ENCODE measurements around the gene FRA10AC1. TPM values are rescaled to one million over a fixed set of nuclear protein-coding genes. Genes with fewer than 3 reads are reported as not detected.

The FRA10AC1 gene
- polyA plus RNA-seq, 2 of the 4 experiments (the other 2 are of a cell fraction), result 11.1 to 20.5 TPM

DNA sequence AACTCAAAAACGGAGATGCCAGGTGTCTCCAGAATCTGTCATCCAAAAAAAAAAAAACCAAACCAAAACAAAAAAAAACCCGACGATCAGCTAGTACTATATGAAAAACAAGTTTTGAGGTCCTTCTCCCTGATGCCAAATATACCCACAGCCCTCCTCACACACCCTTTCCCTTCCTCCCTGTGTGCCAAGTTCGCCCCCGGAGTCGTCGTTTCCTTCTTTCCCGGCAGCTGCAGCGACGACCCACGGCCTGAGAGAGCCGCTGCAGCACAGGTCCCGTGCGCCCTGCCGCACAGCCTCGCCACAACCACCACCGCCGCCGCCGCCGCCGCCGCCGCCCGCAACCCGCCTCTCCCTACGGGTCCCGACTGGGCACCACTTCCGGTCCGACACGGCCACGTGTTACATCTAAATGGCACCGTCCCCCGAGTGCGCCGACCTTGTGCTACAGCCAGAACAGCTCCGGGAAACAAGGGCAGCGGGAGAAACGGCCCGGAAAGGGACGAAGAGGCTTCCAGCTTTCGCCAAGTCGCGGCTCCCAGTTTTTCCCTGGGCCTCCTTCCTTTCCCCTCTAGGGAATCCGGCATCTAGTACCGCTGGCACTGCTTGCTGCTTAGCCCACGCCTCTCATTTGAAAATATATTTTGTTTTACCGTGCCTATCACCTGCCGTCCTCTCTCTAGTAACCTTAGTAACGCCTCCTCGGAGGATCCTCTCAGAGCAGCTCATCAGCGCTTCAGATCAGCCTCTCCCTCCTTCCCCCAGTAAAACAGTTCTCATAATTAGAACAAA is at the start of gene FRA10AC1 (continued):
- TF ChIP-seq HDAC2 (IDR thresholded peaks at IDR 0.05) (no peak; the same call in 1 of the 2 replicates), POLR2AphosphoS2 (conservative IDR thresholded peaks at IDR 0.05; ENCODE audit: low read length) (no peak), SREBF2 (IDR thresholded peaks at IDR 0.05) (no peak), CBX2 (IDR thresholded peaks at IDR 0.05; ENCODE audit: borderline replicate concordance, low read depth) (no peak), RARB (CRISPR knock-in tag; IDR thresholded peaks at IDR 0.05) (no peak), HOXA7 (CRISPR knock-in tag; IDR thresholded peaks at IDR 0.05) (no peak), ESRRA (IDR thresholded peaks at IDR 0.05; ENCODE audit: borderline replicate concordance, low read length) (peak; percentile 69; the same call in 1 of the 2 replicates), KDM1A (IDR thresholded peaks at IDR 0.05; ENCODE audit: low read depth) (no peak), FOXS1 (CRISPR knock-in tag; IDR thresholded peaks at IDR 0.05) (peak; percentile 80; the same call in 1 of the 2 replicates), TFCP2L1 (CRISPR knock-in tag; IDR thresholded peaks at IDR 0.05) (no peak; the same call in 1 of the 2 replicates), PHF8 (IDR thresholded peaks at IDR 0.05; ENCODE audit: borderline replicate concordance, low read depth) (peak; percentile 36), EHF (CRISPR knock-in tag; IDR thresholded peaks at IDR 0.05) (no peak), HOXB5 (CRISPR knock-in tag; IDR thresholded peaks at IDR 0.05) (no peak), TP53 (CRISPR knock-in tag; IDR thresholded peaks at IDR 0.05) (no peak), CBX8 (IDR thresholded peaks at IDR 0.05) (no peak), CEBPB (IDR thresholded peaks at IDR 0.05) (peak in 1 of 2 experiments; percentile 62; a peak in 1 of 4 replicates), KDM5A (IDR thresholded peaks at IDR 0.05) (peak; percentile 78), EP300 (IDR thresholded peaks at IDR 0.05) (no peak), NFE2L2 (conservative IDR thresholded peaks at IDR 0.05; ENCODE audit: low read length) (no peak), ZNF302 (CRISPR knock-in tag; IDR thresholded peaks at IDR 0.05) (no peak), RNF2 (IDR thresholded peaks at IDR 0.05; ENCODE audit: borderline replicate concordance, low read depth) (no peak), RCOR1 (IDR thresholded peaks at IDR 0.05; ENCODE audit: low read depth, low read length) (no peak), ZC3H11A (IDR thresholded peaks at IDR 0.05) (no peak), POLR2A (IDR thresholded peaks at IDR 0.05; ENCODE audit: low read length) (peak; percentile 61), ZFP36 (IDR thresholded peaks at IDR 0.05; ENCODE audit: borderline replicate concordance, partially characterized antibody) (no peak)
- TF ChIP-seq, protein P1, sequence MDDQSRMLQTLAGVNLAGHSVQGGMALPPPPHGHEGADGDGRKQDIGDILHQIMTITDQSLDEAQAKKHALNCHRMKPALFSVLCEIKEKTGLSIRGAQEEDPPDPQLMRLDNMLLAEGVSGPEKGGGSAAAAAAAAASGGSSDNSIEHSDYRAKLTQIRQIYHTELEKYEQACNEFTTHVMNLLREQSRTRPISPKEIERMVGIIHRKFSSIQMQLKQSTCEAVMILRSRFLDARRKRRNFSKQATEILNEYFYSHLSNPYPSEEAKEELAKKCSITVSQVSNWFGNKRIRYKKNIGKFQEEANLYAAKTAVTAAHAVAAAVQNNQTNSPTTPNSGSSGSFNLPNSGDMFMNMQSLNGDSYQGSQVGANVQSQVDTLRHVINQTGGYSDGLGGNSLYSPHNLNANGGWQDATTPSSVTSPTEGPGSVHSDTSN (IDR thresholded peaks at IDR 0.05), result peak; percentile 84
- TF ChIP-seq, protein P2, sequence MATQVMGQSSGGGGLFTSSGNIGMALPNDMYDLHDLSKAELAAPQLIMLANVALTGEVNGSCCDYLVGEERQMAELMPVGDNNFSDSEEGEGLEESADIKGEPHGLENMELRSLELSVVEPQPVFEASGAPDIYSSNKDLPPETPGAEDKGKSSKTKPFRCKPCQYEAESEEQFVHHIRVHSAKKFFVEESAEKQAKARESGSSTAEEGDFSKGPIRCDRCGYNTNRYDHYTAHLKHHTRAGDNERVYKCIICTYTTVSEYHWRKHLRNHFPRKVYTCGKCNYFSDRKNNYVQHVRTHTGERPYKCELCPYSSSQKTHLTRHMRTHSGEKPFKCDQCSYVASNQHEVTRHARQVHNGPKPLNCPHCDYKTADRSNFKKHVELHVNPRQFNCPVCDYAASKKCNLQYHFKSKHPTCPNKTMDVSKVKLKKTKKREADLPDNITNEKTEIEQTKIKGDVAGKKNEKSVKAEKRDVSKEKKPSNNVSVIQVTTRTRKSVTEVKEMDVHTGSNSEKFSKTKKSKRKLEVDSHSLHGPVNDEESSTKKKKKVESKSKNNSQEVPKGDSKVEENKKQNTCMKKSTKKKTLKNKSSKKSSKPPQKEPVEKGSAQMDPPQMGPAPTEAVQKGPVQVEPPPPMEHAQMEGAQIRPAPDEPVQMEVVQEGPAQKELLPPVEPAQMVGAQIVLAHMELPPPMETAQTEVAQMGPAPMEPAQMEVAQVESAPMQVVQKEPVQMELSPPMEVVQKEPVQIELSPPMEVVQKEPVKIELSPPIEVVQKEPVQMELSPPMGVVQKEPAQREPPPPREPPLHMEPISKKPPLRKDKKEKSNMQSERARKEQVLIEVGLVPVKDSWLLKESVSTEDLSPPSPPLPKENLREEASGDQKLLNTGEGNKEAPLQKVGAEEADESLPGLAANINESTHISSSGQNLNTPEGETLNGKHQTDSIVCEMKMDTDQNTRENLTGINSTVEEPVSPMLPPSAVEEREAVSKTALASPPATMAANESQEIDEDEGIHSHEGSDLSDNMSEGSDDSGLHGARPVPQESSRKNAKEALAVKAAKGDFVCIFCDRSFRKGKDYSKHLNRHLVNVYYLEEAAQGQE (IDR thresholded peaks at IDR 0.05), result no peak; the same call in 1 of the 2 replicates
- TF ChIP-seq, protein P3, sequence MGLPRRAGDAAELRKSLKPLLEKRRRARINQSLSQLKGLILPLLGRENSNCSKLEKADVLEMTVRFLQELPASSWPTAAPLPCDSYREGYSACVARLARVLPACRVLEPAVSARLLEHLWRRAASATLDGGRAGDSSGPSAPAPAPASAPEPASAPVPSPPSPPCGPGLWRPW (IDR thresholded peaks at IDR 0.05), result no peak
- TF ChIP-seq, protein P4, sequence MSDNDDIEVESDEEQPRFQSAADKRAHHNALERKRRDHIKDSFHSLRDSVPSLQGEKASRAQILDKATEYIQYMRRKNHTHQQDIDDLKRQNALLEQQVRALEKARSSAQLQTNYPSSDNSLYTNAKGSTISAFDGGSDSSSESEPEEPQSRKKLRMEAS (IDR thresholded peaks at IDR 0.05), result peak; percentile 98
